ENCODE measurements around the gene ZCCHC9. TPM values are rescaled to one million over a fixed set of nuclear protein-coding genes. Genes with fewer than 3 reads are reported as not detected.

The ZCCHC9 gene
- total and polyA plus RNA-seq, 2 donors from 2014 or later = 20.1 to 23.0 TPM

GRCh38 chr5:81310402-81311063 is 9.1 kb downstream of the ZCCHC9 start:
- TF ChIP-seq, protein P1, sequence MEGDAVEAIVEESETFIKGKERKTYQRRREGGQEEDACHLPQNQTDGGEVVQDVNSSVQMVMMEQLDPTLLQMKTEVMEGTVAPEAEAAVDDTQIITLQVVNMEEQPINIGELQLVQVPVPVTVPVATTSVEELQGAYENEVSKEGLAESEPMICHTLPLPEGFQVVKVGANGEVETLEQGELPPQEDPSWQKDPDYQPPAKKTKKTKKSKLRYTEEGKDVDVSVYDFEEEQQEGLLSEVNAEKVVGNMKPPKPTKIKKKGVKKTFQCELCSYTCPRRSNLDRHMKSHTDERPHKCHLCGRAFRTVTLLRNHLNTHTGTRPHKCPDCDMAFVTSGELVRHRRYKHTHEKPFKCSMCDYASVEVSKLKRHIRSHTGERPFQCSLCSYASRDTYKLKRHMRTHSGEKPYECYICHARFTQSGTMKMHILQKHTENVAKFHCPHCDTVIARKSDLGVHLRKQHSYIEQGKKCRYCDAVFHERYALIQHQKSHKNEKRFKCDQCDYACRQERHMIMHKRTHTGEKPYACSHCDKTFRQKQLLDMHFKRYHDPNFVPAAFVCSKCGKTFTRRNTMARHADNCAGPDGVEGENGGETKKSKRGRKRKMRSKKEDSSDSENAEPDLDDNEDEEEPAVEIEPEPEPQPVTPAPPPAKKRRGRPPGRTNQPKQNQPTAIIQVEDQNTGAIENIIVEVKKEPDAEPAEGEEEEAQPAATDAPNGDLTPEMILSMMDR (IDR thresholded peaks at IDR 0.05; ENCODE audit: borderline replicate concordance, extremely low read depth, insufficient read depth) = no peak
- Histone ChIP-seq H3K9ac (ENCODE audit: low read length in 3 of 3) (no peak overlapping the region), H3K4me1 (ENCODE audit: control insufficient read depth in 2 of 3, insufficient read depth in 2 of 3, low read depth in 1 of 3, low read length in 3 of 3) (no peaks in the 10 kb centered on the region), H3K27me3 (ENCODE audit: control insufficient read depth, insufficient read depth, low read length) (no peaks in the 10 kb centered on the region), H3K36me3 (ENCODE audit: control insufficient read depth in 2 of 3, insufficient read depth in 3 of 3, low read length in 3 of 3) (peaks cover 0 to 8% (median 8%) of the 10 kb centered on the region in 3 donors), H3K4me3 (ENCODE audit: low read length in 3 of 3) (no peak overlapping the region), H3K27ac (ENCODE audit: low read depth in 2 of 2, low read length in 2 of 2) (no peak overlapping the region), H3K9me3 (ENCODE audit: control insufficient read depth in 2 of 3, insufficient read depth in 1 of 3, low read length in 3 of 3) (no peaks in the 10 kb centered on the region)
- intact Hi-C loops (cut with DNase I) = no loop called here
- DNase-seq (no peak), FAIRE-seq (no peak)

GRCh38 chr5:81313278-81313677 is 11.9 kb downstream of the ZCCHC9 start:
- no peak overlapping the region for H3K27ac ChIP-seq (ENCODE audit: low read depth in 2 of 2, low read length in 2 of 2)
- intact Hi-C loops (cut with DNase I) = no loop called here
- no peak overlapping the region for H3K4me3 ChIP-seq (ENCODE audit: low read length in 3 of 3)
- no peak overlapping the region for H3K9ac ChIP-seq (ENCODE audit: low read length in 3 of 3)
- H3K4me1 ChIP-seq (ENCODE audit: control insufficient read depth in 2 of 3, insufficient read depth in 2 of 3, low read depth in 1 of 3, low read length in 3 of 3) = no peaks in the 10 kb centered on the region
- H3K36me3 ChIP-seq (ENCODE audit: control insufficient read depth in 2 of 3, insufficient read depth in 3 of 3, low read length in 3 of 3) = peaks cover 0 to 8% (median 8%) of the 10 kb centered on the region in 3 donors
- TF ChIP-seq, protein P1 (IDR thresholded peaks at IDR 0.05; ENCODE audit: borderline replicate concordance, extremely low read depth, insufficient read depth) = no peak
- FAIRE-seq (no peak), DNase-seq (no peak)
- H3K9me3 ChIP-seq (ENCODE audit: control insufficient read depth in 2 of 3, insufficient read depth in 1 of 3, low read length in 3 of 3) = no peaks in the 10 kb centered on the region
- no peaks in the 10 kb centered on the region for H3K27me3 ChIP-seq (ENCODE audit: control insufficient read depth, insufficient read depth, low read length)

DNA sequence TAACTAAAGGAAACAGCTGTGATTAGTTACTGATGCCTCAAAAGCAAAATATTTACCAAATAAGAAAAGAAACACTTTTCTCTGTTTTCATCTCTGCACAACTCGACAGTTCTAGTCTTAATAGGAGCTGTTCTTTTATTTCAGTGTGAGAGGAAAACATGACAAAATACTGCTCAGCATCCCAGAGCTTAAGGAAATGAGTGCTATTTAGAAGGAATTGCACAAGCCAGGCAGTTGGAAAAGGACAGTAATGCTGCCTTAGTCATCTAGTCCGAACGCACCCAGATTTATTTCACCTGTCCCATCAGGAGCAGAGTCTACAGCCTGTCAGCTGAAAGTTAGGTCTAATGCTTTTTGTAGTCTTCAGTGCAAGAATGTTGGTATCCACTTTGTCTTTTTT is 12.3 kb downstream of the ZCCHC9 start:
- Histone ChIP-seq H3K9me3 (ENCODE audit: control insufficient read depth in 2 of 3, insufficient read depth in 1 of 3, low read length in 3 of 3) (no peaks in the 10 kb centered on the region), H3K36me3 (ENCODE audit: control insufficient read depth in 2 of 3, insufficient read depth in 3 of 3, low read length in 3 of 3) (peaks cover 0 to 8% (median 8%) of the 10 kb centered on the region in 3 donors), H3K9ac (ENCODE audit: low read length in 3 of 3) (no peak overlapping the region), H3K4me1 (ENCODE audit: control insufficient read depth in 2 of 3, insufficient read depth in 2 of 3, low read depth in 1 of 3, low read length in 3 of 3) (no peaks in the 10 kb centered on the region), H3K27ac (ENCODE audit: low read depth in 2 of 2, low read length in 2 of 2) (no peak overlapping the region), H3K4me3 (ENCODE audit: low read length in 3 of 3) (no peak overlapping the region), H3K27me3 (ENCODE audit: control insufficient read depth, insufficient read depth, low read length) (no peaks in the 10 kb centered on the region)
- intact Hi-C loops (cut with DNase I) = no loop called here
- no peak for DNase-seq
- FAIRE-seq = no peak
- TF ChIP-seq, protein P1 (IDR thresholded peaks at IDR 0.05; ENCODE audit: borderline replicate concordance, extremely low read depth, insufficient read depth) = no peak
